Measurements from ENCODE around the gene PLS3.
"Not testable (repeated sequence)": the region's sequence is repeated elsewhere in the genome, so short reads cannot be mapped to it uniquely, and the experiment has no call there.

The PLS3 gene

DNA sequence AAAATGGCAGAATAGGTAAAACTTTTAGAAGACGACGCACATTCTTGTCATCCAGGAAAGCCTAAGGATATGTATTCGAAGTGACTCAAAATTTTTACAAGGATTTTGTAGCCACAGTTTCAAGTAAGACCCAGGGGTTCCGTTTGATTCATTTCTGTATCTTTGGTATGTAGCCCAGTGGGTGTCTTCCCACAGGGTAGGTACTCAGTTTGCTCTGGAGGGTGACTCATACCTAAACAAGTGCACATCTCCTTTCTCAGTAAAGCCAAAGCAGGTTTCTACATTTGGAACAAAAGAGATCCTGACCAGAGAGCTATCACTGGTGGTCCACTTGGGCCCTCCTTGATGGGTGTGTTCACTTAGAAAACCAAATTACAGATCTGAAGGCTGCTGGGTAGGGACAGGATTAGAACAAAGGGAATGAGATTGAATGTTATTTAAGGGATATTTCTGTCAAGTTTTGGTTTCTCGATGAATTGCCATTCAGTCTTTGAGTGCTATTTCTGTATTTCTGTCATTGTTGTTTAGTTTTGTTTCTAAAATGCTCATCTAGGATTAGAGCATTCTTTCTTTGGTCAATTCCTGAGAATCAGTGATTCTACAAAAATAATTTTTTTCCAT is 56.1 kb downstream of the PLS3 start:
- DNase-seq: no peak

DNA sequence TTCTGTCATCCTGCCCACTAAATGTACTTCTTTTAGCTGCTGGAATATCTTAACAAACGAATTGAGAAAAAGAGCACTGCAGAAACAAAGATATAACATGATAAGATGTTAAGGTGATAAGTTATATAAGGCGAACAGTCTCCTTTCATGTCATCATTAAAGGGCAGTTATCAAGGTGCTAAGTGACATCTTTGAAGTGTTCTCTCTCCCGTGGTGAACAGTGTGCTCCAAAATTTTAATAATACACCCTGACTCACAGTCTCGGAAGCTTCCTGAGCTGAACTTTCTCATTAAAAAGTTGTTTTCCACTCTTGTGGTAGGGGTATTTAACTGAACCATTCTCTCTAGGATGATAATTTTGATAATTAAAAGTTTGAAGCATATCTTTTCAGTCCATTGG is 61.6 kb downstream of the PLS3 start:
- DNase-seq: no peak

DNA sequence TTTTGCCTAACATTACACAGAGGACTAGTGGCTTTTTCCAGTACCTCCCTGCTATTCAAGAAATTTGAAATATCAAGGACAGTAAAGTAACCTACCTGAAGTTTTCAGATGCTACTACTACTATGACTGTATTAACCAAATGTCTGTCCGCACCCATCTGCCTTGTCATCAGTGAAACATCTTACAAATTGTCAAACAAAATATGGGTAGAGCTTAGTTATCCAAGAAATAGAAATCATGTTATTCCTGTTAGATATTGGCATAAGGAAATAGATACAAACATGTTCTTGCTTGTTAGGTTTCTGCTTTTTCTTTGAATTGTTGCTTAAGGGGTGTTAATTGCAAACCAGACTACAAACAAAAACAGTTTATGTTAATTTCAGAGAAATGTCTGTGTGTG is 63.9 kb downstream of the PLS3 start:
- DNase-seq: no peak

DNA sequence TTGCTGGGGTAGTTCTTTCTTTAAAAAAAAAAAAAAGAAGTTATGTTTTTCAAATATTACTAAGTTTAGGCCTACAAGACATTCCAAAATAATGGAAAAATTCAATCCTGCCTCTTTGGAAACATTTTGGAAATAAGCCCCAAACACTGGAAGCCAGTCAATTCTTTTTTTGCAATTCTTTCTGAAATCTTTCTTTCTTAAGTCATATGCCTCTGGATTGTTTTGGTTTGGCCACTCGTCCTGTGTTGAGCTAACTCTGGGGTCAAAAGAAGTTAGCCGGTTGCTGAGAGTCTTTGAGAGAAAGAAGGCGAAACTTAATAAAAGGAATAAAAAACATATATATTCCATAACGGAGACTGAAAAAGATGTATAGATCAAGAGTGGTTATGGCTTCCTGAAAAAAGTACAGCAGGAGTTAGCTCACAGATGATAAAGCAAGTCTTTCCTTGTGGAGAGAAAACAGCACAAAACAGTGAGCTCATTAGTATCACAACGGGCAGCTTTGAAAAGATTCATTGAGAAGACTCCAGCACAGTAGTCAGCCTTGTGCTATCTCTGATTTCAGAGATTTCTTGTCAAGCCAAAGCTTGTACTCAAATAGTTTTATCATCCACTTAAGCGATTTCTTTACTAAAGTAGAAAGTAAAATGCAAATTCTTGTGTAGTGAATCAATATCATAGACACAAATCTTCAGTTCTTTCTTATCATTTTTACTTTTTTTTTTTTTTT is 64.8 kb downstream of the PLS3 start:
- no peak for DNase-seq

DNA sequence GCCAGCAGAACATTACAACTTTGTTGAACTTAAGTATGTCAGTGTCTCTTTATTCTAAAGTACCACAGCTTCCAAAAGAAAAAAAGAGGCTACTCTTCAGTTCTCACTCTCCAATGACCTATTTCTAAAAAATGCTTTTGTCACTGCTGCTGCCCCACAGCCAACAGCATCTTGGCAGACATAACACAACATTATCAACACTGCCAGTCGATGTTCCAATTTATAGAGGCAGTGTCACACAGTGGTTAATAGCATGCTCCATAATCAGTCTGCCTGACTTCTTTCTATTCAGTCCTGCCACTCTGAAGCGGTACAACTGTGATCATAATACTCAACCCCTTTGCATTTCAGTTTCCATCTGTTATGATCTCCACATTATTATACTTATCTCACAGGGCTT is 69.2 kb downstream of the PLS3 start:
- no peak for DNase-seq

DNA sequence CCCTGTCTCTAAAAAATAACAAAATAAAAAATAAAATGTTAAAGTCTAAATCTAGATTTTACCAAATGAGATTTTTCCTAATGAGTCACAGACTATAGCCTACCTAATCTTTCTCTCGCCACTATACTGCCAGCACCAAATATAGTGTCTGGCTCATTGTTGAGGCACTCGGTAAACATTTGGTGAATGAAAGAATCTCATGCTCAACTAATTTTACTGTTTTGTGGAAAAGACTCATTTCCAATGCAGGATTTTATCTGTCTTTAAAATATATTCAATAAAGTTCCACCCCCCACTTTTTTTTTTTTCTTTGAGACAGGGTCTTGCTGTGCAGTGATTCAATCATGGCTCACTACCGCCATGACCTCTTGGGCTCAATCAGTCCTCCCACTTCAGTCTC is 71.5 kb downstream of the PLS3 start:
- DNase-seq: no peak

DNA sequence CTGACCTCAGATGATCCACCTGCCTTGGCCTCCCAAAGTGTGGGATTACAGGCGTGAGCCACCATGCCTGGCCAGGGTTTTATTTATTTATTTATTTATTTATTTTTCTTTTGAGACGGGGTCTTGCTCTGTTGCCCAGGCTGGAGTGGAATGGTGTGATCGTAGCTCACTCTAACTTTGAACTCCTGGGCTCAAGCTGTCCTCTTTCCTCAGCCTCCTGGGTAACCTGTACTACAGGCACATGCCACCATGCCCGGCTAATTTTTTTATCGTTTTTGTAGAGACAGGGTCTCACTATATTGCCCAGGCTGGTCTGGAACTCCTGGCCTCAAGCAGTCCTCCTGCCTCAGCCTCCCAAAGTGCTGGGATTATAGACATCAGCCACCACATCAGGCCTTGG is 72.4 kb downstream of the PLS3 start:
- not testable (repeated sequence) for DNase-seq

DNA sequence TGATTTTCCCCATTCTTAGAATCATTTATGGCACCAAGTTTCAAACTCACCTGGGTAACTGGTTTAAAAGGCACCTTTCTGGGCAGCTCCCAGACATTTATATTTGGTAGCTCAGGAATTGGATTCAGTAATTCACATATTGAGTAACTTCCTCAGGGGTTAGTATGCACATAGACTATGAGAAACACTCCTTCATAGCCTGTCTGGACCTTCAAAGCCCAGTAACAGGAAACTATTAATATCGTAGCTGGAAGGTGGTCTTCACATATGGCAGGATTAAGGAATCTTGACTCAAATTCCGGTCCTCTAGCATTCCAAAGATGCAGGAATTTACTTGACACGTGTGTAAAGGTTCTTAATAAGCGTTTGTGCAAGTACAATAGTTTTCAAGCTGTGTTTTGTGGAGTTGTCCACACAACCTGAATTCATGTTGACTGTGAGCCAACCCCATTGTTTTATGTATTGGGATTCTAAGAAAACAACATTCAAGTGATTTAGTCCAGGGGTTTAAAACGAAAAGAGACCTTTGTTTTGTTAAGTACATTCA is 78.4 kb downstream of the PLS3 start:
- DNase-seq: no peak

DNA sequence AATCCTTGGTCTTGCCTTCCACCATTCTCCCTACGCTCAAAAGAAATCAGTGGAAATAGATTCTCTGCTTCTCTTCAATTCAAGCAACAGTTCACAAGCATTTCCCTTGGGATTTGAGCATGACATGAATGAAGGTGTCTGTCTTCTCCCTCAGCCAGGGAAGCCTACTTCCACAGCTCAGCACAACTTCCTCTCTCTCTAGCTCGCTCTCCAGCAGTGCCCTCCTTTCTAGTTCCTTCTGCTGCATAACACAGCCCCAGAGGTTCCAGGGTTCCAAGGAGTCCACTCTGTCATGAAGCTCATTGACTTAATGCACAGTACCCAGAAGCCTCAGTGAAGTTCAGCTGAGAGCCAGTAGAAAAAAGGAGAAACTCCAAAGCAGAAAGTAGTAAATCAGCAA is 81.3 kb downstream of the PLS3 start:
- DNase-seq: no peak

DNA sequence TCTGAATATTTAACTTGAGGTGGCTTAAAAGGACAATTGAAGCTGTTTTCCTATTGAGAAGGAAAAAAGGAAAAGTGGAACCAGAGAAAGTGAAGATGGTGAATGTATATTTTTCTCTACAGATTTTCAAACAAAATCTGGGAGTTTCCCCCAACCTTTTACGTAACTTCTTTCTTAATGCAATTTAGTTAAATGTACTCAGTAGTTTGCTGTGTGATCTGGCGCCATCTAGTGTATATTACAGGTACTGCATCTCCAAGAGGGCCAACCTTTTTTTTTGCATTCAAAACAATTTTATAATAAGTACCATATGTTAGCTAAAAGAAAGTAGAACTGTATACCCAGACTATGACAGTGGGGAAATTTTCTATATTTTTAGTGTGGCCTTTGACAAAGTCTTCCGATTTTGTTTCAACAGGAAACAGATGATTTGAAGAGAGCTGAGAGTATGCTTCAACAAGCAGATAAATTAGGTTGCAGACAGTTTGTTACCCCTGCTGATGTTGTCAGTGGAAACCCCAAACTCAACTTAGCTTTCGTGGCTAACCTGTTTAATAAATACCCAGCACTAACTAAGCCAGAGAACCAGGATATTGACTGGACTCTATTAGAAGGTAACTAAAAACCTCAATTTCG is 82.0 kb downstream of the PLS3 start:
- DNase-seq: peak; percentile 5

DNA sequence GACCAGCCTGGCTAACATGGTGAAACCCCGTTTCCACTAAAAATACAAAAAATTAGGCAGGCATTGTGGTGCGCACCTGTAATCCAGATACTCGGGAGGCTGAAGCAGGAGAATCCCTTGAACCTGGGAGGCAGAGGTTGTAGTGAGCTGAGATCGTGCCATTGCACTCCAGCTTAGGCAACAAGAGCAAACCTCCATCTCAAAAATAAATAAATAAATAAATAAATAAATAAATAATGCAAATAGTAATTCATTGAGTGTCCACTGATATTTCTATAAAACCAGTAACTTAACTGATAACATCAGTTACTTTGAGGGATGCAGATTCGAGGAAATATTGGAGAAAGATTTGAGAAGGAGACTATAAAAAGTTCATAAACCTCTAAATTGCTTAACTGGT is 83.4 kb downstream of the PLS3 start:
- not testable (repeated sequence) for DNase-seq

DNA sequence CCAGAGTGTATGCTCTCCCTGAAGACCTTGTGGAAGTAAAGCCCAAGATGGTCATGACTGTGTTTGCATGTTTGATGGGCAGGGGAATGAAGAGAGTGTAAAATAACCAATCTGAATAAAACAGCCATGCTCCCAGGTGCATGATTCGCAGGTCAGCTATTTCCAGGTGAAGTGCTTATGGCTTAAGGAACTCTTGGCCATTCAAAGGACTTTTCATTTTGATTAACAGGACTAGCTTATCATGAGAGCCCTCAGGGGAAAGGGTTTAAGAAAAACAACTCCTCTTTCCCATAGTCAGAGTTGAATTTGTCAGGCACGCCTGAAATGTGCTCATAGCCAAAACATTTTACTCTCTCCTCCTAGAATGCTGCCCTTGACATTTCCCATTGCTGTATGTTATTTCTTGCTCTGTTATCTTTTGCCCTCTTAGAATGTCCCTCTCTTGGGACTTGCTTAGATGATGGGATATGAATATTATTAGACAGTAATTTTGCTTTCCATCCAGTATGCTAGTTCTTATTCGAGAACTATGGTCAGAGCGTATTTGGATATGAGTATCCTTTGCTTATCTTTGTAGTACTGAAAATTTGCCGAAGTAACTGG is 88.6 kb downstream of the PLS3 start:
- no peak for DNase-seq

DNA sequence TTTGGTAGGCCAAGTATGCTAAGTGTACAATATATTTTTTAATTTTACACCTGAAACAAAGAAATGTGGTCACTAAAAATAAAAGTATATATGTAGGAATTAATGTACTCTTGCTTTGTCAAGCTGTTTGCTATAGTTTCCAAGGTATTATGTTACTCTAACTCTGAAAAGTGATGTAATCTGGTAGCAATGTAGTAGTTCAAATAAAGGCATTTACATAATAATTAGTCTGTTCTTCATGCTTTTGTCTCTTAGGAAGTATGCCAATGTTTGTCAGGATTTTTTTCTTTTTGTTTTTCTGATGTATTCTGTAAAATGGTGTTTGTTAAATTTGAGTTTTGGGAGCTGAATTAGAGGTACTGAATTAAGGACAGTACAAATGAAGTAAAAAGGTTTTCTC is 89.5 kb downstream of the PLS3 start:
- DNase-seq: no peak

DNA sequence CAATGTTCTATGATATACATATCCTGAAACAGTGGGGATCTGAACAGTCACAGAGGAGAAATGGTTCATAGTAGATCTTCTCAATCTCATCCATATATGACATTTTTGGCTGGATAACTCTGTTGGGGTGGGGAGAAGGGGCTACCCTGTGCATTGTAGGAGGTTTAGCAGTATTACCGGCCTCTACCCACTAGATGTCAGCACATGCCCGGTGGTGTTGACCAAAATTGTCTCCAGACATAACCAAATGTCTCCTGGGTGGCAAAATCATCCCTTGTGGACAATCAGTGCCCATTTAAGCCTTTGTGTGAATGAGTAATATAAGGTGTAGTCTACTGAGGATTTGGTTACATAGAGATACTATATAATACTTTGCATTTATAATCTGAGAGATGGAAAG is 89.9 kb downstream of the PLS3 start:
- DNase-seq: no peak

DNA sequence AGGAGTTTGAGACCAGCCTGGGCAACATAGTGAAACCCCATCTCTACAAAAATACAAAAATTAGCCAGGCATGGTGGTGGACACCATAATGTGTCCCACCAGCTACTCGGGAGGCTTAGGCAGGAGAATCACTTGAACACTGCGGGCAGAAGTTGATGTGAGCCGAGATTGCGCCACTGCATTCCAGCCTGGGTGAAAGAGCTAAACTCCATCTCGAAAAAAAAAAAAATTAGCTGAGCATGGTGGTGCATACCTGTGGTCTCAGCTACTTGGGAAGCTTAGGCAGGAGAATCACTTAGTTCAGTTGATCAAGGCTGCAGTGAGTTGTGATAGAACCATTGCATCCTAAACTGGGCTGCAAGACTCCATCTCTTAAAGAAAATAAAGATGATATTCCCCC is 91.2 kb downstream of the PLS3 start:
- DNase-seq: no peak

DNA sequence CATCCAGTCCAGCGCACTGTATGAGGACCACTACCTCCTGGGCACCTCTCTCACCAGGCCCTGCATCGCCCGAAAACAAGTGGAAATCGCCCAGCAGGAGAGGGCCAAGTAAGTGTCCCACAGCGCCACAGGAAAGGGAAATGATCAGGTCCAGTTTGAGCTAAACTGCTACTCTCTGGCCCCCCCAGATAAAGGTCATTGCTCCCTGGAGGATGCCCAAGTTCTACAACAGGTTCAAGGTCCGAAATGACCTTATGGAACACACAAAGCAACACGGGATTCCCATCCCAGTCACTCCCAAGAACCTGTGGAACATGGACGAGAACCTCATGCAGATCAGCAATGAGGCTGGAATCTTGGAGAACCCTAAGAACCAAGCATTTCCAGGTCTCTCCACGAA is 104.1 kb downstream of the PLS3 start:
- DNase-seq: no peak

DNA sequence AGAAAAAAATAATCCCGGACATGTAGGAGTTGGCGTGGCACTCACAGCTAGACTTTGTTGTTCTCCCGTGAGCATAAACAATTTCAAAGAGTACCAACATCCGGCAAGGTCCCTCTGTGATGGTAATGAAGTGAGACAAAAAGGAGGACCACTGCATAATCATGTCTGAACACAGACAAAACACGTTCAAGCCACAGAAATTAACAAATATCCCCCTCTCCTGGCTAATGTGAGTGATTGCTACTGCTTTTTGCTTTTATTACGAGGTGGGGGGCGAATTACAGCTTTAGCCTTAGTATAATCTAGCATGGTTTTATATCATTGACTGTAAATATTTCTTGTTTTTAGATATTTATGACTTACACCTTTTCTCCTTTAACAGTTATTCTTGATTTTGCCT is 118.5 kb downstream of the PLS3 start:
- no peak for DNase-seq

DNA sequence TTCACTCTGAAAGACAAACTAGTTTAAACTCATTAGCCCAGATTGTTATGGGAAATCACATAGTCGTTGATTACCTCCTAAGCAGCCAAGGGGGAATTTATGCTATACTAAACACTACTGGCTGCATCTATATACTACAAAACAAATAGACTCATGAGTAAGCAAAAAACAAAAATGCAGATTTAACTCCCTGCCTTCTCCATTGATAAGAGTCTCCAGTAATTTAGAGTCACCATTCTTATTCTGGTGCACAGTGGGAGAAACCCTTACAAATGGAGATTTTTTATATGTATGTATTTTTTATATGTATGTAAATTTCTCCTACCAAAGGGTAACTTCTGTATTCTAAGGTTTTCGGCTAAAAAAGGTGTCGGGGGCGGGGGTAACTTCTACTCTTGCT is 126.6 kb downstream of the PLS3 start:
- no peak for DNase-seq

DNA sequence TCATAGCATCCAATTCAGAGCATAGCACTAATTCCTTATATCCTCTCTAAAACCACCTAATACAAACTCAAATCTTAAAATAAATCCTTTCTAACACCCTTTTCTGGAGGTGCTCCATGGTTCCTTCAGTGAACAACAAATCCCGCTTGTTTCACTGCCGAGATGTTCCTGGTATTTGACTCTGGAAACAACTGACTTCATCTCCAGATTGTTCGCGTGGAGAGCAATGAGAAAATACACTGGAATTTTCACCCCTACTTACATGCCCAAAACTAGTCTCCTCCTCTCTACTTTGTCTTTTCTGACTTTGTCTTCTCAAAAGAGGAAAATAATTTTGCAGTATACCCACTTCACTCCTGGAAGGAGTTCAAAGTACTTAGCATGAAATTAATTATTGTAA is 129.0 kb downstream of the PLS3 start:
- no peak for DNase-seq

DNA sequence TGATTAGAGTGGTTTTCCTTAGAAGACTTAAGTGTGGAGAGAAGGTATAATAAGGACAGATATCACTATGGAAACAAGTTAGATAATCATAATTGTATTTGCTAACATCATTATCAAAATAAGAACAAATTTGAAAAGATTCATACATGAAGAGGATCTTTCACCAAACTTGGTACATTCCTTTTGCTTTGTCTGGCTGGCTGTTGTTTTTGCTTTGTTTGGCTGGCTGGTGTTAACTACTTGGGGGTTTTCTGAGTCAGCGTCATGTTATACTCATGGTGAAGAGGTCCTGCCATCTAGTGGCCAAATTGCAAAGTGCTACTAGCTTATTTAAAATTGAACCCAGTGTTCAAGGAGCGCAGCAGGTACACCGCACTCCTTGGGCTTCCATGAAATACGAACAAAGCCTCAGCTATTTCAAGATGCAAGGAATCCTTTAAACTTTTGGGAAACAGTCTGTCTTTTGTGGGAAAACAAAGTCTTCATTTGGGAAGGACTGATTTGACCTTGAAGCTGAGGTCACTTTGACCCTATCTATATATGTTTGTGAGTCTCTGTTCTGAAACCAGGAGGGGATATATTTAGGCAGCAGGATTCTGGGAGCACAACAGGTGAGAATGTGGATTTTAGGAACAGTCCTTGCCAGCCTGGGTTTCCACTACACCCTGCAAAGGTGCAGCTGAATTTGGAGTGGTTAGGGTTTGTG is 129.7 kb downstream of the PLS3 start:
- DNase-seq: no peak

DNA sequence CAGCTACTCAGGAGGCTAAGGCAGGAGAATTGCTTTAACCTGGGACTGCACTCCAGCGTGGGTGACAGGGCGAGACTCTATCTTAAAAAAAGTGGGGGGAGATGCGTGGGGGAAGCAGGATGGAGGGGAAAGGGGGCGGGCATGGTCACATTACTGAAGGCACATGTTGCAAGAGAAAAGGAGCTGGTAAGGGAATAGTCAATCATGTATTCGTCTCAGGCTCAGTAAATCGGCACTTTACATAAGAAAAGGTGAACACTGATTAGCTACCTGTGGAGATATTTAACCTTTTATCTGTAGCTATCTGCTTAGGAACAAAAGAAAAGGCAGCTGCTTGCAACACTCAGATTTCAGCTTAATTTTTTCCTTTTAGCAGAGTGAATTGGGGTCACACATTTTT is 132.5 kb downstream of the PLS3 start:
- DNase-seq: no peak

DNA sequence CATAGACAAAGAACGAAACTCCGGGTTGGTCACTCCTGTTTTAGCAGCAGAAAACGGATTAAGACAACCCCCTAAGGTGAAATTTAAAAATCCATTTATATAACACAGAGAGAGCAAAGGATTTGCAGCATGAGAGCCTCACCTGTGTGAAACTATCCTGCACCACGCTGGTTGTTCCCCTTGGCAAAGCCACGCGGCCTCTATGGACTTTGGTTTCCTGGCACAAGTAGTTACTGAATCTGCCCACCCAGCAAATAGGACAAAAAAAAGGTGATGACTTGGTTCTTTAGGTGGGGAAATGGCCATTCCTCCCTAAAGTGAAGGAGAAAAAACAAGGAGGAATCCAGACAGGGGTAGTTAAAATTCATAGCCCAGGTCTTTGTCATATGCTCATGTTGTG is 133.1 kb downstream of the PLS3 start:
- no peak for DNase-seq

DNA sequence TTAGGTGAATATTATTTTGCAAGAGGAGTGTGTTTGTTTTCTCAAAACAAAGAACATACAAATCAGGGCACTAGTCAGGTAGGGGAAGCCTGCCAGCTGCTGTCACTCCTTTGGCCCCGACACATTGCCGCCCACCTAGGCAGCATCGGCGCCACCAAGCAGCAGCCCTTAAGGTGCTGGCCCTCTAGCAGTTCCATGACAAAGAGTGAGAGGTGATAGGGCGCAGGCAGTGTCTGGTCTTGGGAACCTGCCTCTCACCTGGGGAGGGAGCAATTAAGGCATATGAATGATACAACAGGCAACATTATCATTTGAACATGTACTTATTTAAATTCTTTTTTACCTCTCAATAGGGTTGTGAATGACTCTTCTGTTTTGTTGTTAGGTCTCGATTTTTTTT is 135.1 kb downstream of the PLS3 start:
- no peak for DNase-seq

Data from NCI-H187 treated with DMSO at 0.1 percent for 48 hours (cell line).